Right lobe of liver (tissue), 4 donors: Measurements from ENCODE around the gene UNC13D.

ENCODE experiments used
- POLR2A ChIP-seq: fragments of 450-650 bp; IDR thresholded peaks from one replicate; pipeline ENCODE4 v1.6.1; 2017; ENCODE audit warnings: antibody characterized with exemption, mild to moderate bottlenecking
- TF ChIP-seq, protein P1 (sequence below), 4 donors: fragments of 200-600 bp in 3 of 4; fragments of 450-650 bp in 1 of 4; IDR thresholded peaks; one replicate each; pipeline versions ENCODE4 v1.5.1 to v1.8.0; 2016 to 2022; ENCODE audit warnings: antibody characterized with exemption in 4 of 4, mild to moderate bottlenecking in 2 of 4
- donor health status: DM: no; HTN: no; CAD: no.
- donor health status: DM: no; HTN: no; CAD: no.
- donor health status: DM: no; HTN: yes; CAD: no.

DNA sequence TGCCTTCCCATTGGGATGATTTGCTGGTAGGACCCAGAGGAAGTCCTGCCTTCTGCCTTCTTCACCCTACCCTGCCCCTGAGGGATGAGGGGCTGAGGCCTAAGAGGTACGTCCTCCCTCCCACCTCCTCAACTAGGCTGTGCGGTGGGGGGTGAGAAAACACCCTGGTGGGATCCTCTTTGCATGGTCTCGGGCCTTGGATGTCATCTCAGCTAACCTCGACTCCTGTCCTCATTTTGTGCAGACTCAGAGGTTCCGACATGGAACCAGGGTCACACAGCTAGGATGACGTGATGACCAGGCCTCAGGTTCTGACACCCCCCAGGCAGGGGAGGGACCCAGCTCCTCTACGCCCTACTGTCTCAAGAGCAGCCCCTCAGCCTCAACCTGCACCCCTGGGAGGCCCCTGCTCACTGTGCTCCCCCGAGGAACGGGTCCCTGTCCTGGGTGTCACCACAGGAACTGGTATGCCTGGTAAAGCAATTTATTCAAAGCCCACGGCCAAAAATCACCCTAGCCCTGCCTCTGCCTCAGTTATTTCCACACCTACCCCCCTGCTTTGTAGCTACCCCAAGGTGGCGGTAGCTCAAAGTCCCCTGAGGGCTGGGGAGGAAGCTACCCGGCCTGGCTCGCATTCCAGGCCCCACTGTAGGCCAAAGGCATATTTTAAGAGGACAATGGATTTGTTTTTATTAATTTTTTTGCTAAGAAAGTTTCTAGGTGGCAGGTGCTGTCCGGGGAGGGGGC is 17.5 kb downstream of the UNC13D start:
- TF ChIP-seq, protein P1, sequence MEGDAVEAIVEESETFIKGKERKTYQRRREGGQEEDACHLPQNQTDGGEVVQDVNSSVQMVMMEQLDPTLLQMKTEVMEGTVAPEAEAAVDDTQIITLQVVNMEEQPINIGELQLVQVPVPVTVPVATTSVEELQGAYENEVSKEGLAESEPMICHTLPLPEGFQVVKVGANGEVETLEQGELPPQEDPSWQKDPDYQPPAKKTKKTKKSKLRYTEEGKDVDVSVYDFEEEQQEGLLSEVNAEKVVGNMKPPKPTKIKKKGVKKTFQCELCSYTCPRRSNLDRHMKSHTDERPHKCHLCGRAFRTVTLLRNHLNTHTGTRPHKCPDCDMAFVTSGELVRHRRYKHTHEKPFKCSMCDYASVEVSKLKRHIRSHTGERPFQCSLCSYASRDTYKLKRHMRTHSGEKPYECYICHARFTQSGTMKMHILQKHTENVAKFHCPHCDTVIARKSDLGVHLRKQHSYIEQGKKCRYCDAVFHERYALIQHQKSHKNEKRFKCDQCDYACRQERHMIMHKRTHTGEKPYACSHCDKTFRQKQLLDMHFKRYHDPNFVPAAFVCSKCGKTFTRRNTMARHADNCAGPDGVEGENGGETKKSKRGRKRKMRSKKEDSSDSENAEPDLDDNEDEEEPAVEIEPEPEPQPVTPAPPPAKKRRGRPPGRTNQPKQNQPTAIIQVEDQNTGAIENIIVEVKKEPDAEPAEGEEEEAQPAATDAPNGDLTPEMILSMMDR (IDR thresholded peaks at IDR 0.05), result no peak
- no peak for TF ChIP-seq POLR2A
